LNCAP (cell line): Measurements from ENCODE around the gene MYCN.

Source experiments
- TF ChIP-seq, protein P1 (sequence below): fragments of 450-650 bp; IDR thresholded peaks from 2 replicates; pipeline ENCODE4 v1.5.1; 2017; ENCODE audit warnings: mild to moderate bottlenecking

Gene MYCN

DNA sequence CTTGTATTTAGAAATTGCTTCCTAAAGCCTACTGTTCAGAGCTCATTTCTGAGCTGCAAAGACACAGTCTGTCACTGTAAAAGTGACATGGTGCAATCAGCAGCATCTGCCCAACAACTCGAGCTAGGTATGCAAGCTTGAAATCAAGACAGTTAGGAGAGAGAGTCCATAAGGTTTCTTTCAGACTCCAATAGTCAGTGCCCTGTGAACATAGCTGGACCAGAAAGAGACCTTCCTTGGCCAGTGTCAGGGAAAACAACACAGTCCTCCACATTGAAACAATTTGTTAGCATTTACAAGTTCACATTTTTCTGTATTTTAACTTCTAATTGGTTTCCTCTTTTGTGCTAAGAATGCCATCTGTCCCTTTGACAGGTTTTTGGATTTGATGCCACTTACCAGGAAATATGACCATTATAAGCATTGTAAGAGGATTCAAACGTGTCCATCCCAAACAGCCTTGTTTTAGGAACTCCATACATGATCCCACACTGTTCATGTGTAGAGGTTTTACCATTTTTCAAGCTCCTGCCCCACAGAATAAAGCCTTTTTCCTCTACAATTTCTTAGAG lies 8.9 kb upstream of the MYCN start:
- TF ChIP-seq, protein P1, sequence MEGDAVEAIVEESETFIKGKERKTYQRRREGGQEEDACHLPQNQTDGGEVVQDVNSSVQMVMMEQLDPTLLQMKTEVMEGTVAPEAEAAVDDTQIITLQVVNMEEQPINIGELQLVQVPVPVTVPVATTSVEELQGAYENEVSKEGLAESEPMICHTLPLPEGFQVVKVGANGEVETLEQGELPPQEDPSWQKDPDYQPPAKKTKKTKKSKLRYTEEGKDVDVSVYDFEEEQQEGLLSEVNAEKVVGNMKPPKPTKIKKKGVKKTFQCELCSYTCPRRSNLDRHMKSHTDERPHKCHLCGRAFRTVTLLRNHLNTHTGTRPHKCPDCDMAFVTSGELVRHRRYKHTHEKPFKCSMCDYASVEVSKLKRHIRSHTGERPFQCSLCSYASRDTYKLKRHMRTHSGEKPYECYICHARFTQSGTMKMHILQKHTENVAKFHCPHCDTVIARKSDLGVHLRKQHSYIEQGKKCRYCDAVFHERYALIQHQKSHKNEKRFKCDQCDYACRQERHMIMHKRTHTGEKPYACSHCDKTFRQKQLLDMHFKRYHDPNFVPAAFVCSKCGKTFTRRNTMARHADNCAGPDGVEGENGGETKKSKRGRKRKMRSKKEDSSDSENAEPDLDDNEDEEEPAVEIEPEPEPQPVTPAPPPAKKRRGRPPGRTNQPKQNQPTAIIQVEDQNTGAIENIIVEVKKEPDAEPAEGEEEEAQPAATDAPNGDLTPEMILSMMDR = no peak

DNA sequence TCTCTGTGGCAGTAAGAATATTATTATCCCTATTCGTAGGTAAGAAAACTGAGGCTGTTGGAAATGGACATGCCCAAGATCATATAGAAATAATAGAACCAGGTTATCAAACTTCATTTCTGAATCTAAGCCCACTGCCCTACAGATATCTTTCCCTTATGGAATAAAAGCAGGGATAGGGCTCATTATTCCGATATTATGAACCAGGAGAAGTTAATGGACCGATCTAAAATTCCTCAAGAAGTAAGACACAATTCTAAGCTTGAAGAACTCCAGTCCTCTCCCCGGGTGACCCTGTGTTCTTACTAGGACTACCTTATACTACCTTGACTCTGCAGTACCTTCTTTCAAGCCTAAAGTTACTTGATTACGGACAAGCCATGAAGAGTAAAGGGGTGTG lies 8.4 kb upstream of the MYCN start:
- TF ChIP-seq, protein P1 = no peak

DNA sequence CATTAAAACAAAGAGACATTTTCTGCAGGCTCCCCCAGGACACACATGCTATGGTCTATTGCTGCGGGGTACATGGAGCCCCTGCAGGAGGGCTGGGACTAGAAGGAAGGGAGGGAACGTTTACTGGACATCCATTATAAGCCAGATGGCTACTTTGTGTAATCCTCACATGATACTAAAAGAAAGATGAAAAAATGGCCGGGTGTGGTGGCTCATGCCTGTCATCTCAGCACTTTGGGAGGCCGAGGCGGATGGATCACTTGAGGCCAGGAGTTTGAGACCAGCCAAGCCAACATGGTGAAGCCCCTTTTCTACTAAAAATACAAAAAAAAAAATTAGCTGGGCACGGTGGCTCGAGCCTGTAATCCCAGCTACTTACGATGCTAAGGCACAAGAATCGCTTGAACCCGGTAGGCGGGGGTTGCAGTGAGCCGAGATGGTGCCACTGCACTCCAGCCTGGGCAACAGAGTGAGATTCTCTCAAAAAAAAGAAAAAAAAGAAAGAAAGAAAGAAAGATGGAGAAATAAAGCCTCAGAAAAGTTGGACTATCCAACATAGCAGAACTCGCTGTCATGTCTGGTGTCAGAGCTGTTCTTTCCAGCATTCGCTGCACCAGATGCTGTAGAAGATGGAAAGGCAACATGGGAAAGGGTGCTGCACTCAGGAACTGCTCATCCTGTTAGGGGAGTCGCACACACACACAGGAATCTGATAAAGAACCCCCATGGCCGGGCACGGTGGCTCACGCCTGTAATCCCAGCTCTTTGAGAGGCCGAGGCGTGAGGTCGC lies 7.8 kb upstream of the MYCN start:
- TF ChIP-seq, protein P1 = no peak

DNA sequence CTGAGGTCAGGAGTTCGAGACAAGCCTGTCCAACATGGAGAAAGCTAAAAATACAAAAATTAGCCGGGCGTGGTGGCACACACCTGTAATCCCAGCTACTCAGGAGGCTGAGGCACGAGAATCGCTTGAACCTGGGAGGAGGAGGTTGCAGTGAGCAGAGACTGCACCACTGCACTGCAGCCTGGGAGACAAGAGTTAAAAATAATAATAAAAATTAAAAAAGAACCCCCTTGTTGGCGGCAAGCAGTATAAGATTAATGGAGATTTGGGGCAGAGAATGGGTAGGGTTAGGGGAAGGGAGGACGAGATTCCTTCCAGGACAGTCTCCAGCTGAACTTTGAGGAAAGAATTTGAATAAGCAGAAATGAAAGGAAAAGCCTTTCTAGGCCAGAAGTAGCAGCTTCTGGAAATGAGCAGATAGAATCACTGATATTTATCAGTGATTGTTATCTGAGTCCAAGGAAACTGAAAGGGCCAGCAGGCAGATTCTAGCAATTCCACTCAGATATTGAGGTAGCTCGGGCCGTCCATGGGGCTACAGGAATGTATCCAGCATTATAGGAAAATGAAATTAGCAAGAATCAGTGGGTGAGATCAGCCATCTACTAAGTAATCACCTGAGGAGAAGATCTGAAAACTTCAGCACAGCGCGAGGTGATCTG lies 7.0 kb upstream of the MYCN start:
- TF ChIP-seq, protein P1 = no peak

DNA sequence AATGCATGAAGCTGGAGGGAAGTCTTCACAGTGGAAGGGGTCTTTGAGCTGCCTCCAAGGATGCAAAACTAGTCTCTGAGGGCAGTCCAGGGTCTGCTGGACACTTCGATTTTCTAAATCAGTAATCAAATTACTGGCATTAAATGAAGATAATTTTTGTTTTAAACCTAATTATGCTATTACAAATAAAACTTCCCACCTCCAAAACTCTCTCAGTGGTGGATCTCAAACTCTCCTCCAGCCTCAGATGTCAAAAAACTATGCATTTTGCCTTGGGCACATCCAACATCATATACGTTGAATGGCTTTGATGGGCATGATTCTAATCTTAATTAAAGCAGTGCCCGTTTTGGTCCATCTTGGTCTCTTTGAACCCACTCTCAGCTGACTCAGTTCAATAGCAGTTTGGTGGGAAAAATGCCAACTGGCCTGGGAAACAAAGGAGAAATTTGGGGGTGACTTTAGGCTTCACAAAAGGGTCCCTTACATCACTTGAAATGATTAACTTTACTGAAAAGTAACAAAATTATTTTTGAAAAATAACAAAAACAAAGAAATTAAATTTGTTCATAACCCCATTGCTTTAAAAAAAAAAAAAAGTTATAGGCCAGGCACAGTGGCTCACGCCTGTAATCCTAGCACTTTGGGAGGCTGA lies 5.9 kb upstream of the MYCN start:
- TF ChIP-seq, protein P1 = no peak

DNA sequence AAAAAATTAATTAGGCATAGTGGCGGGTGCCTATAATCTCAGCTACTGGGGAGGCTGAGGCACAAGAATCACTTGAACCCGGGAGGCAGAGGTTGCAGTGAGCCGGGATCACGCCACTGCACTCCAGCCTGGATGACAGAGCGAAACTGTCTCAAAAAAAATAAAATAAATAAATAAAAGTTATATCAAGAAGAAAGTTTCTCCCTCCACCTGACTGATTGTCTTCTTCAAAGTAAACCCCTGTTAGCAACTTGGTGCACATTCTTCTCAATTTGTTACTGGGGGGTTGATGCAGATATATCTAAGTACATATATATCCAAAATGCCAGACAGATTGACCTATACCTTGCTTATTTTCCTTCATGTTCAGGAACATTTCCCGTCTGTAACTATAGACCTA lies 5.2 kb upstream of the MYCN start:
- TF ChIP-seq, protein P1 = no peak

DNA sequence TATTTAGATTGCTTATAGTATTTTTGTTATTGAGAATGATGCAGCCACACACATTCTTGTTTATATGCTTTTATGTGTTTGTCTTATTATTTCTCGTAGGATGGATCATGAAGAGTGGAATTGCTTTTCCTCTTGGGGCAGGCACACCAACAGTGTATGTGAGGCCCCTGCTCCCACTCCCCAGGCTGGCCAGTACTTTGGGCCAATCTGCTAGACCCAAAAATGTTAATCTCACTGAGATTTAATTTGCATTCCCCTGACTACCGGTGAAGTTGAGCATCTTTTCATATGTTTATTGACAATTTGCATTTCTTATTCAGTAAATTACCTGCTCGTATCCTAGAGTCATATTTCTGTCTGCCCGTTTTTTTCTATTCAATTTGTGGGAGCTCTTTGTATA lies 4.7 kb upstream of the MYCN start:
- TF ChIP-seq, protein P1 = no peak
